ENCODE results near the gene TMEM272.

DNA sequence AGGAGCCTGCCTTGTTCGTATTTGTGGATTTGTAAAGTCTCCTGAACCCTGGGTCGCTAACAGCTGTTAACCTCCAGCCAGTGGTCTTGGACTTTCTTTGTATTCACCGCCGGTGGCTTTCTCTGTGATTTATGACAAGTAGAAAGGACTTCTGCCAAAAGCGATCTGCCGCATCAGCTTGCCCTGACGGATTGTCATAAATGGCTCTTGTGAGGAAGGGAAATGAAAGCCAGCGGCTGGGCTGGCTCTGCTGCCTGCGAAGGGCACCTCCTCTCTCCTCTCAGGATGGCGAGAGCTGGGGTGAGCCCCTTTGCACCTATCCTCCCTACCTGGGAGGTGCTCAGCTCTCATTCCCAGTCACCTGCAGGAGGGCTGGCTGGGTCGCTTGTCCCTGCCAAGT, 66.6 kb downstream of the TMEM272 start:
- TF ChIP-seq, protein P1, sequence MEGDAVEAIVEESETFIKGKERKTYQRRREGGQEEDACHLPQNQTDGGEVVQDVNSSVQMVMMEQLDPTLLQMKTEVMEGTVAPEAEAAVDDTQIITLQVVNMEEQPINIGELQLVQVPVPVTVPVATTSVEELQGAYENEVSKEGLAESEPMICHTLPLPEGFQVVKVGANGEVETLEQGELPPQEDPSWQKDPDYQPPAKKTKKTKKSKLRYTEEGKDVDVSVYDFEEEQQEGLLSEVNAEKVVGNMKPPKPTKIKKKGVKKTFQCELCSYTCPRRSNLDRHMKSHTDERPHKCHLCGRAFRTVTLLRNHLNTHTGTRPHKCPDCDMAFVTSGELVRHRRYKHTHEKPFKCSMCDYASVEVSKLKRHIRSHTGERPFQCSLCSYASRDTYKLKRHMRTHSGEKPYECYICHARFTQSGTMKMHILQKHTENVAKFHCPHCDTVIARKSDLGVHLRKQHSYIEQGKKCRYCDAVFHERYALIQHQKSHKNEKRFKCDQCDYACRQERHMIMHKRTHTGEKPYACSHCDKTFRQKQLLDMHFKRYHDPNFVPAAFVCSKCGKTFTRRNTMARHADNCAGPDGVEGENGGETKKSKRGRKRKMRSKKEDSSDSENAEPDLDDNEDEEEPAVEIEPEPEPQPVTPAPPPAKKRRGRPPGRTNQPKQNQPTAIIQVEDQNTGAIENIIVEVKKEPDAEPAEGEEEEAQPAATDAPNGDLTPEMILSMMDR (IDR thresholded peaks at IDR 0.05): no peak
- TF ChIP-seq POLR2A (IDR thresholded peaks at IDR 0.05): no peak

All from Peyer's patch (tissue), 4 donors.